Prostate gland (tissue), 2 donors: Measurements from ENCODE around the gene SPDL1.

Experiments
- POLR2A ChIP-seq: fragments of 450-650 bp; IDR thresholded peaks from one replicate; pipeline ENCODE4 v1.6.1; 2016; ENCODE audit warnings: antibody characterized with exemption, mild to moderate bottlenecking
- POLR2AphosphoS5 ChIP-seq: sonication (generic); formaldehyde crosslinking; IDR thresholded peaks from one replicate; pipeline ENCODE4 v1.6.1; 2017; ENCODE audit warnings: antibody characterized with exemption
- TF ChIP-seq, protein P1 (sequence below), 4 experiments: fragments of 200-600 bp in 2 of 4; fragments of 450-650 bp in 2 of 4; sonication (generic) in 2 of 4; IDR thresholded peaks; 1 replicate in 3 of 4; 2 replicates in 1 of 4; pipeline ENCODE4 v1.5.1; 2016 to 2019; ENCODE audit warnings: antibody characterized with exemption in 4 of 4, mild to moderate bottlenecking in 2 of 4, moderate library complexity in 2 of 4

DNA sequence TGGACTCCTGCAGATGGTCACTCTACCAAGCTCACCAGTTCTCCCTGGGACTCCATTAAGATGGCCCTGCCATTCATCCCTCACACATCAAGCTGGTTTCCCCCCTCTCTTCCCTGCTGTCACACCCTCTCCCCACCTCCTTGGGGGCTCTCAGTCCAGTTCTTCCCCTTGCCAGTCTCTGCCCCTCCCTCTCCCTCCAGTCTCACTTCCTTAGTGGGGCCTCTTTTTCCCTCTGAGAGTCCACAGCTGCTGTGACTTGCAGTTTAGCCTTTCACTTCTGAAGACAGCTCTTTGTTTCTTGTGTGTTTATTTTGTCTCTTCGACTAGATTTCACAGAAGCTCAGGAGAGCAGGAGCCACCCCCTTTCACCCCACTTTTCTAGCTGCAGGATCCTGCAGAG, 64.0 kb downstream of the SPDL1 start:
- TF ChIP-seq POLR2A, result no peak
- TF ChIP-seq, protein P1, sequence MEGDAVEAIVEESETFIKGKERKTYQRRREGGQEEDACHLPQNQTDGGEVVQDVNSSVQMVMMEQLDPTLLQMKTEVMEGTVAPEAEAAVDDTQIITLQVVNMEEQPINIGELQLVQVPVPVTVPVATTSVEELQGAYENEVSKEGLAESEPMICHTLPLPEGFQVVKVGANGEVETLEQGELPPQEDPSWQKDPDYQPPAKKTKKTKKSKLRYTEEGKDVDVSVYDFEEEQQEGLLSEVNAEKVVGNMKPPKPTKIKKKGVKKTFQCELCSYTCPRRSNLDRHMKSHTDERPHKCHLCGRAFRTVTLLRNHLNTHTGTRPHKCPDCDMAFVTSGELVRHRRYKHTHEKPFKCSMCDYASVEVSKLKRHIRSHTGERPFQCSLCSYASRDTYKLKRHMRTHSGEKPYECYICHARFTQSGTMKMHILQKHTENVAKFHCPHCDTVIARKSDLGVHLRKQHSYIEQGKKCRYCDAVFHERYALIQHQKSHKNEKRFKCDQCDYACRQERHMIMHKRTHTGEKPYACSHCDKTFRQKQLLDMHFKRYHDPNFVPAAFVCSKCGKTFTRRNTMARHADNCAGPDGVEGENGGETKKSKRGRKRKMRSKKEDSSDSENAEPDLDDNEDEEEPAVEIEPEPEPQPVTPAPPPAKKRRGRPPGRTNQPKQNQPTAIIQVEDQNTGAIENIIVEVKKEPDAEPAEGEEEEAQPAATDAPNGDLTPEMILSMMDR (IDR thresholded peaks at IDR 0.05), result no peak
- no peak for TF ChIP-seq POLR2AphosphoS5
